Tibial nerve (tissue), 3 donors: ENCODE results near the gene SULT1E1.

Experiments used
- CTCF ChIP-seq, 5 experiments: fragments of 200-600 bp in 3 of 5; fragments of 450-650 bp in 2 of 5; sonication (generic) in 3 of 5; IDR thresholded peaks; one replicate each; pipeline ENCODE4 v1.5.1; 2016 to 2019; ENCODE audit warnings: antibody characterized with exemption in 5 of 5, mild to moderate bottlenecking in 3 of 5, moderate library complexity in 2 of 5
- POLR2A ChIP-seq, 2 donors: fragments of 450-650 bp; IDR thresholded peaks; one replicate each; pipeline ENCODE4 v1.6.1; 2017; ENCODE audit warnings: antibody characterized with exemption in 2 of 2, mild to moderate bottlenecking in 2 of 2, moderate library complexity in 2 of 2

- TF ChIP-seq CTCF (IDR thresholded peaks at IDR 0.05), result no peak
- TF ChIP-seq POLR2A (IDR thresholded peaks at IDR 0.05), result no peak
Observed at GRCh38 chr4:69907151-69907550, 47.2 kb upstream of the SULT1E1 start.
